Ascending aorta (tissue), 2 donors: Measurements from ENCODE around the gene C21orf58. TPM values are rescaled to one million over a fixed set of nuclear protein-coding genes. Genes with fewer than 3 reads are reported as not detected.

Experiments
- DNase-seq, 2 donors: peaks; one replicate each; pipeline ENCODE4 v3.0.0-alpha.2; 2019; ENCODE audit warnings: low spot score in 2 of 2
- H3K27ac ChIP-seq, 2 donors: fragments of 200-600 bp; sonication (generic); one replicate each; pipeline ENCODE4 v1.5.1; 2016 to 2017; ENCODE audit warnings: mild to moderate bottlenecking in 1 of 2
- H3K27me3 ChIP-seq: fragments of 200-600 bp; sonication (generic); one replicate; pipeline ENCODE4 v1.5.1; 2017
- H3K36me3 ChIP-seq, 2 donors: fragments of 200-600 bp; sonication (generic); one replicate each; pipeline ENCODE4 v1.5.1; 2016
- H3K4me1 ChIP-seq, 2 donors: fragments of 200-600 bp; sonication (generic); one replicate each; pipeline ENCODE4 v1.5.1; 2016 to 2017; ENCODE audit warnings: mild to moderate bottlenecking in 1 of 2
- H3K4me3 ChIP-seq, 2 donors: fragments of 200-600 bp; sonication (generic); one replicate each; pipeline ENCODE4 v1.5.1; 2016 to 2017; ENCODE audit warnings: mild to moderate bottlenecking in 1 of 2
- H3K9me3 ChIP-seq, 2 donors: fragments of 200-600 bp; sonication (generic); one replicate each; pipeline ENCODE4 v1.5.1; 2016
- intact Hi-C: fragments of 100-400 bp; cut with DNase I; formaldehyde crosslinking; loops from one replicate; pipeline ENCODE4 v1.15.1; 2023
- total RNA-seq: library from RNA; depleted of rRNA; stranded (reverse); fragments of >200 nt; gene quantifications from one replicate; pipeline ENCODE4 v1.1.0, GENCODE V29; 2016
- TF ChIP-seq, protein P1 (sequence below), 3 experiments: fragments of 200-600 bp in 2 of 3; fragments of 450-650 bp in 1 of 3; sonication (generic) in 2 of 3; IDR thresholded peaks; one replicate each; pipeline ENCODE4 v1.5.1; 2016 to 2019; ENCODE audit warnings: antibody characterized with exemption in 3 of 3, mild to moderate bottlenecking in 1 of 3, moderate library complexity in 1 of 3

C21orf58 gene
- total RNA-seq, 1 donor from 2014 or later, result 3.2 TPM

DNA sequence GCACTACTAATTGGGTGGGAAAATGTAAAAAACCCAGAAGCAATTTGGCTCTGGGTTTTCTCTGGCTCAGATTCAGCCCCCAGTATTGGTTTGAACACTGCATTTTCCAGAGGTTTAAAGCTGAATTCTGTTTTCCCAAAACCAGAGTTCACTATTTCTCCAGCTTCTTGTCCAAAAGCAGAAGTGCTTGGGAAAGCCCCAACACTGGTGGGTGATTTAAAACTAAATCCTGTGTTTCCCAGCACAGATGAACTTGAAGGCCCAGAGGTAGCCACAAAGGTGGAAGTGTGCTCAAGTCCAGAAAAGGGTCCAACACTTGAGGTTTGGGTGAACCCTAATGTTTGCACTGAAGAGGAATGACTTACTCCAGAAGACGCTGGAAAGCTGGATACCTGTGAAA lies 38.9 kb downstream of the C21orf58 start:
- intact Hi-C loops, result loop anchor here (10.0 kb wide), 1 partner anchor 310 kb away; no protein-coding TSS in a partner anchor
- H3K4me3 ChIP-seq, result peak overlapping the region; percentile 72 to 92
- no peaks in the 10 kb centered on the region for H3K9me3 ChIP-seq
- DNase-seq, result no peak
- TF ChIP-seq, protein P1, sequence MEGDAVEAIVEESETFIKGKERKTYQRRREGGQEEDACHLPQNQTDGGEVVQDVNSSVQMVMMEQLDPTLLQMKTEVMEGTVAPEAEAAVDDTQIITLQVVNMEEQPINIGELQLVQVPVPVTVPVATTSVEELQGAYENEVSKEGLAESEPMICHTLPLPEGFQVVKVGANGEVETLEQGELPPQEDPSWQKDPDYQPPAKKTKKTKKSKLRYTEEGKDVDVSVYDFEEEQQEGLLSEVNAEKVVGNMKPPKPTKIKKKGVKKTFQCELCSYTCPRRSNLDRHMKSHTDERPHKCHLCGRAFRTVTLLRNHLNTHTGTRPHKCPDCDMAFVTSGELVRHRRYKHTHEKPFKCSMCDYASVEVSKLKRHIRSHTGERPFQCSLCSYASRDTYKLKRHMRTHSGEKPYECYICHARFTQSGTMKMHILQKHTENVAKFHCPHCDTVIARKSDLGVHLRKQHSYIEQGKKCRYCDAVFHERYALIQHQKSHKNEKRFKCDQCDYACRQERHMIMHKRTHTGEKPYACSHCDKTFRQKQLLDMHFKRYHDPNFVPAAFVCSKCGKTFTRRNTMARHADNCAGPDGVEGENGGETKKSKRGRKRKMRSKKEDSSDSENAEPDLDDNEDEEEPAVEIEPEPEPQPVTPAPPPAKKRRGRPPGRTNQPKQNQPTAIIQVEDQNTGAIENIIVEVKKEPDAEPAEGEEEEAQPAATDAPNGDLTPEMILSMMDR (IDR thresholded peaks at IDR 0.05), result no peak
- H3K4me1 ChIP-seq, result peaks cover 19 to 30% of the 10 kb centered on the region in 2 donors
- peak overlapping the region; percentile 21 to 96 for H3K27ac ChIP-seq
- H3K27me3 ChIP-seq, result no peaks in the 10 kb centered on the region
- peaks cover 15 to 28% of the 10 kb centered on the region in 2 donors for H3K36me3 ChIP-seq

DNA sequence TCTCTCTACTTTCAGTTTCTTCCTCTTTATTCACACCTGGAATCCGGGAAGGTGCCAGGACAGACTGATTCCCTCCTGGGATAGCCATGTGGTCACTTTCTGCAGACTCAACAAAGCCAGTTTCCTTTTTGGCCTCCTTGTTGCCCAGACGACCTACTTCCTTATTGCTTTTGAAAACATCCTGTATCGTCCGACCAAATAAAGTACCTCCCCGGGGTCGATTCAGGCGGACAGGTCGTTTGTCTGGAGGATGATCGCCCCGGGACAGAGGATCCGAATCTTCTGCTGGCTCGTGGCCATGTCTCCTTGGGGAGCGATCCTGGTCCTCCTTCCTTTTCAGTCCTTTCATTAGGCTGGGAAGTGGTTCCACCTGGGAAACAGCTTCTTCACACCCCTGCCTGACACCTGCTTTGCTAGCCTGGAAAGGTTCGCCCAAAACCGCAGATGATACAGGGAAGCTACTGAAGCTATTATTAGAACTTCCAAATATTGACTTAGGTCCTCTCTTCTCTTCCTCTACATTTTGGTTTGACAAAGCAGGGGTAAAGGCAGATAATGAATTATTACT lies 39.5 kb downstream of the C21orf58 start:
- TF ChIP-seq, protein P1 (IDR thresholded peaks at IDR 0.05), result no peak
- H3K27me3 ChIP-seq, result no peaks in the 10 kb centered on the region
- H3K27ac ChIP-seq, result peak overlapping the region in 1 of 2 donors; percentile 21
- no peaks in the 10 kb centered on the region for H3K9me3 ChIP-seq
- no peak for DNase-seq
- peak overlapping the region; percentile 72 to 92 for H3K4me3 ChIP-seq
- peaks cover 20 to 33% of the 10 kb centered on the region in 2 donors for H3K36me3 ChIP-seq
- H3K4me1 ChIP-seq, result peaks cover 19 to 30% of the 10 kb centered on the region in 2 donors
- intact Hi-C loops, result loop anchor here (10.0 kb wide), 1 partner anchor 309 kb away; no protein-coding TSS in a partner anchor

DNA sequence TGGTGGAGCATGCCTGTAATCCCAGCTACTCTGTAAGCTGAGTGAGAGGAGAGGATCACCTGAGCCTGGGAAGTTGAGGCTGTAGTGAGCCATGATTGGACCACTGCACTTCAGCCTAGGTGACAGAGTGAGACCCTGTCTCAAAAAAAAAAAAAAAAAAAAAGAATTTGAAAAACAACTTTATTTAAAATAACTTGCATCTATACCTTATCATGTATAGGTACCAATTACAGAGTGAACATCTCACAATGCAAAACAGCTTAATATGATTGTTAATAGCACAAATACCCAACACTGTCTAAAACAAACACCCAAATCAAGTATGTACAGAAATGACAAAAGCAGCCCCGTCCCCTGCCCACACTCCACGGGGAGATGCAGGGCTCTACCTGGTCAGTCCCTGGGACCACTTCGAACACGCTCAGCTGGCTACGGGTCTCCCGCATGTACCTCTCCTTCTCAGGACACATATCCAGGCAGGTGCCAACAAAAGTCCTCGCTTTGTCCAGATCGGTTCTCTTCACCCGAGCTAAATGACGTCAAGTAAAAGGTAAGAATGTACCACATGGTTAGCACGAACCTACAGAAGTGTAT lies 48.8 kb downstream of the C21orf58 start:
- no peaks in the 10 kb centered on the region for H3K9me3 ChIP-seq
- H3K36me3 ChIP-seq, result peaks cover 85 to 98% of the 10 kb centered on the region in 2 donors
- H3K27me3 ChIP-seq, result no peaks in the 10 kb centered on the region
- no peak for DNase-seq
- TF ChIP-seq, protein P1 (IDR thresholded peaks at IDR 0.05), result no peak
- H3K4me3 ChIP-seq, result no peak overlapping the region
- no peak overlapping the region for H3K27ac ChIP-seq
- intact Hi-C loops, result no loop called here
- H3K4me1 ChIP-seq, result no peaks in the 10 kb centered on the region

DNA sequence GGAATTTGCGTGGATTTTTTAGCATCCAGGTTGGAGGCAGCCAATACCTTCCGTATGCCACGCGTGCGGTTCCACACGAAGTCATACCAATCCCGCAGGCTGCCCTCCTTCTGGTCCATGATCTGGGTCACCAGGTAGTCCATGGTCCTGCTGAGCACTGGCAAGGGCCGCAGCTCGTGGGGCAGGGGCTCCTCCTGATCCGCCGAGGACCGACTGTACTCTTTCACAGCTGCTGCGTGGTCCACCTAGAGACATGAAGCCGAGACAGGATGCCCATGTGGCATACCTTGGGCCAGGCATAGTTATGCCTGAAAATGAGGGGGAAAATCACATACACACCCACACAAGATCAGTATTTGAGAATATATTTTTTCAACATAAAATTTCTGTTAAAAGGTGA lies 50.3 kb downstream of the C21orf58 start:
- DNase-seq, result no peak
- Histone ChIP-seq H3K36me3 (peaks cover 85 to 98% of the 10 kb centered on the region in 2 donors), H3K4me3 (no peak overlapping the region)

DNA sequence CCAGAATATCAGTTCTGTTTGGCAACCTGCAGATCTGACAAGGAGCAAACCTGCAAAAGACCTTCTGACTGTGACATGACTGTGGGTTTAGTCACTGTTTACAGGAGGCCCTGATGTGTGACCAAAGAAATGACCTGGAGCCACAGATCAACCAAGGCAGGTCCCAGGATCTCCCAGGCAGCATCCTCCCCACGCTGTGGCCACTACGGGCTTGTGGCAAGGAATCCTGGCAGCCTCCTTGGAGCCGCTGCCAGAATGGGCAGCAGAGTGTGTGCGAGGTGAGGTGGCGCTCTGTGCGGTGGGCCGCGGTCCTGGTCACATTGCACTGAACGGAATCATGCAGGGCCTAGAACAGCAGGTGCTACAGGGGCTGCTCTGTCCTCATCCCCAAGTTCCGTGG lies 54.2 kb downstream of the C21orf58 start:
- TF ChIP-seq, protein P1 (IDR thresholded peaks at IDR 0.05), result no peak
- Histone ChIP-seq H3K27me3 (no peaks in the 10 kb centered on the region), H3K9me3 (no peaks in the 10 kb centered on the region), H3K4me1 (no peaks in the 10 kb centered on the region), H3K27ac (no peak overlapping the region), H3K36me3 (peaks cover 89 to 100% of the 10 kb centered on the region in 2 donors), H3K4me3 (no peak overlapping the region)
- DNase-seq, result no peak
- intact Hi-C loops, result no loop called here

More for the DNA sequence above, 50.3 kb downstream of the C21orf58 start:
- intact Hi-C loops, result no loop called here
- Histone ChIP-seq H3K27me3 (no peaks in the 10 kb centered on the region), H3K27ac (no peak overlapping the region), H3K9me3 (no peaks in the 10 kb centered on the region), H3K4me1 (no peaks in the 10 kb centered on the region)
- TF ChIP-seq, protein P1 (IDR thresholded peaks at IDR 0.05), result no peak
